PC-9 (cell line): Measurements from ENCODE around the gene POU4F1. TPM values are rescaled to one million over a fixed set of nuclear protein-coding genes. Genes with fewer than 3 reads are reported as not detected.
"Not testable (repeated sequence)": the region's sequence is repeated elsewhere in the genome, so short reads cannot be mapped to it uniquely, and the experiment has no call there.

ENCODE experiments used
- BruUV-seq: library from RNA; stranded (reverse); fragments of 400-500 nt; replicated peaks from 2 replicates; lab custom pipeline; 2021; lab: Mats Ljungman, UMichigan
- CTCF ChIA-PET: fragments of 300-600 bp; sonication (Branson Sonifier 250); formaldehyde crosslinking; loops from one replicate; lab custom pipeline; 2022; ENCODE audit warnings: antibody characterized with exemption; lab: Charles Lee
- POLR2A ChIA-PET: fragments of 300-600 bp; sonication (Branson Sonifier 250); formaldehyde crosslinking; loops from one replicate; lab custom pipeline; 2022; ENCODE audit warnings: antibody characterized with exemption; ENCODE audit not compliant: unreplicated experiment; lab: Charles Lee
- DNase-seq, 2 experiments: peaks; one replicate each; pipeline versions ENCODE4 v3.0.0 to v3.0.0-alpha.2; 2015 to 2022; ENCODE audit warnings: mixed read lengths in 1 of 2
- H2AFZ ChIP-seq: fragments of 200-600 bp; sonication (generic); 2 replicates; pipeline ENCODE4 v1.8.1; 2017; ENCODE audit warnings: antibody characterized with exemption
- H3F3A ChIP-seq: fragments of 200-600 bp; sonication (generic); 2 replicates; pipeline ENCODE4 v1.8.1; 2017; ENCODE audit warnings: antibody characterized with exemption, mild to moderate bottlenecking, low read depth; ENCODE audit not compliant: insufficient read depth
- H3K27ac ChIP-seq: fragments of 200-600 bp; sonication (generic); 2 replicates; pipeline ENCODE4 v1.6.1; 2016; ENCODE audit warnings: mixed run types
- H3K27me3 ChIP-seq: fragments of 200-600 bp; sonication (generic); 2 replicates; pipeline ENCODE4 v1.6.1; 2016; ENCODE audit warnings: low read depth, mixed run types; ENCODE audit not compliant: insufficient read depth
- H3K36me3 ChIP-seq: fragments of 200-600 bp; sonication (generic); 2 replicates; pipeline ENCODE4 v1.6.1; 2016; ENCODE audit warnings: low read depth, mixed run types
- H3K4me1 ChIP-seq: fragments of 200-600 bp; sonication (generic); replicated peaks from 2 replicates; pipeline ENCODE4 v1.6.1; 2016; ENCODE audit warnings: mixed run types; ENCODE audit not compliant: insufficient read depth
- H3K4me2 ChIP-seq: fragments of 200-600 bp; sonication (generic); 2 replicates; pipeline ENCODE4 v1.6.1; 2017; ENCODE audit warnings: mixed run types
- H3K4me3 ChIP-seq: fragments of 200-600 bp; sonication (generic); 2 replicates; pipeline ENCODE4 v1.6.1; 2016; ENCODE audit warnings: mixed run types
- H3K79me2 ChIP-seq: fragments of 200-600 bp; sonication (generic); 2 replicates; pipeline ENCODE4 v1.6.1; 2017; ENCODE audit warnings: low read depth, mixed run types
- H3K9me2 ChIP-seq: fragments of 200-600 bp; sonication (generic); 2 replicates; pipeline ENCODE4 v1.8.1; 2017; ENCODE audit warnings: mild to moderate bottlenecking; ENCODE audit not compliant: insufficient read depth
- H3K9me3 ChIP-seq: fragments of 200-600 bp; sonication (generic); 2 replicates; pipeline ENCODE4 v1.8.1; 2016; ENCODE audit warnings: low read depth; ENCODE audit not compliant: insufficient read depth
- H4K20me1 ChIP-seq: fragments of 200-600 bp; sonication (generic); 2 replicates; pipeline ENCODE4 v1.8.1; 2017; ENCODE audit not compliant: insufficient read depth
- EZH2 ChIP-seq: fragments of 200-600 bp; sonication (generic); IDR thresholded peaks from 2 replicates; pipeline ENCODE4 v1.8.0; 2017; ENCODE audit warnings: antibody characterized with exemption, low read depth
- intact Hi-C: fragments of 100-400 bp; cut with micrococcal nuclease; formaldehyde crosslinking; loops from one replicate; pipeline ENCODE4 v1.10.0; 2022; ENCODE audit not compliant: unreplicated experiment
- total RNA-seq: library from RNA; stranded (reverse); gene quantifications from 2 replicates; pipeline ENCODE4 v1.2.3, GENCODE V29; 2021
- TF ChIP-seq, protein P1 (sequence below): fragments of 200-600 bp; sonication (generic); conservative IDR thresholded peaks from 2 replicates; pipeline ENCODE4 v1.6.1; 2017; ENCODE audit warnings: mixed run types, antibody characterized with exemption, mild to moderate bottlenecking, moderate library complexity

The POU4F1 gene
- total RNA-seq, 1 experiment from 2014 or later, result not detected

DNA sequence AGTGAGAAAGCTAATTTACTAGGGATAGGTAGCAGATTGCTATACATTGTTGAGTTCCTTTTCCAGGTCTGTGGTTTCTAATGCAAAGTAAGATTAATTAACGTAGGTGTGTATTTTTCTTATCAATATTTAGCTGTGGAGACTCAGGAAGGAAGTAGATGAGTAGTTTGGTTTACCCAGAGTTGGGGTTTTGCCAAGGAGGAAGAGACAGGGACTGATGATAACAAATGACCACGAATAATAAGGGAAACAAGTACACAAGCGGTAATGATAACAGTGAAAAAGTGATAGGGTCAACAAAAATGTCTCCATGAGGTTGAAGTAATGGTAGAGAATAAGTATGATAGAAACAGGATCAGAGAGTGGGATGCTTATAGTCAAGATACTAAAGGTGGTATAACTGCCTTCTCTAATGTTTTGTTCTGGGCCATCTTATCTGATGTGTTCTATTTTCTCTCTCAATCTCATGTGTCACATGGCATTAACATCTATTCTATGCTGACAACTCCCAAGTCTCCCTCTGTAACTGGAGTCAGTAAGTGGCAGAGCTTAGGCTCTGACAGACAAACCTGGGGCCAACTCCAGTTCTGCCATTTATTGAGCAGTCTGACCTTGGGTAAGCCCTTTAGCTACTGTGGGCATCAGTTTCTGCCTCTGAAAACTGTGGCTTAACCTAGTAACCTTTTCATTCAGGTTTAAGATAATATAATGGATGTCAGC, 46.8 kb upstream of the POU4F1 start:
- BruUV-seq, result no TSS peak
- no peak for TF ChIP-seq EZH2
- TF ChIP-seq, protein P1, sequence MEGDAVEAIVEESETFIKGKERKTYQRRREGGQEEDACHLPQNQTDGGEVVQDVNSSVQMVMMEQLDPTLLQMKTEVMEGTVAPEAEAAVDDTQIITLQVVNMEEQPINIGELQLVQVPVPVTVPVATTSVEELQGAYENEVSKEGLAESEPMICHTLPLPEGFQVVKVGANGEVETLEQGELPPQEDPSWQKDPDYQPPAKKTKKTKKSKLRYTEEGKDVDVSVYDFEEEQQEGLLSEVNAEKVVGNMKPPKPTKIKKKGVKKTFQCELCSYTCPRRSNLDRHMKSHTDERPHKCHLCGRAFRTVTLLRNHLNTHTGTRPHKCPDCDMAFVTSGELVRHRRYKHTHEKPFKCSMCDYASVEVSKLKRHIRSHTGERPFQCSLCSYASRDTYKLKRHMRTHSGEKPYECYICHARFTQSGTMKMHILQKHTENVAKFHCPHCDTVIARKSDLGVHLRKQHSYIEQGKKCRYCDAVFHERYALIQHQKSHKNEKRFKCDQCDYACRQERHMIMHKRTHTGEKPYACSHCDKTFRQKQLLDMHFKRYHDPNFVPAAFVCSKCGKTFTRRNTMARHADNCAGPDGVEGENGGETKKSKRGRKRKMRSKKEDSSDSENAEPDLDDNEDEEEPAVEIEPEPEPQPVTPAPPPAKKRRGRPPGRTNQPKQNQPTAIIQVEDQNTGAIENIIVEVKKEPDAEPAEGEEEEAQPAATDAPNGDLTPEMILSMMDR, result no peak
- peaks cover 5% of the 10 kb centered on the region; the same call in 1 of the 2 replicates for H3K36me3 ChIP-seq
- H3K4me3 ChIP-seq, result no peak overlapping the region
- H3K27ac ChIP-seq, result no peak overlapping the region
- no peak overlapping the region for H3K4me2 ChIP-seq
- no peak for DNase-seq
- intact Hi-C loops, result no loop called here
- H3F3A ChIP-seq, result no peaks in the 10 kb centered on the region
- peaks cover 98% of the 10 kb centered on the region for H3K79me2 ChIP-seq
- H3K9me2 ChIP-seq, result no peaks in the 10 kb centered on the region
- no peaks in the 10 kb centered on the region for H3K27me3 ChIP-seq
- peaks cover 63% of the 10 kb centered on the region for H4K20me1 ChIP-seq
- H3K4me1 ChIP-seq, result no peaks in the 10 kb centered on the region
- ChIA-PET POLR2A (no interaction called here), CTCF (no interaction called here)
- H2AFZ ChIP-seq, result no peak overlapping the region
- no peaks in the 10 kb centered on the region for H3K9me3 ChIP-seq

DNA sequence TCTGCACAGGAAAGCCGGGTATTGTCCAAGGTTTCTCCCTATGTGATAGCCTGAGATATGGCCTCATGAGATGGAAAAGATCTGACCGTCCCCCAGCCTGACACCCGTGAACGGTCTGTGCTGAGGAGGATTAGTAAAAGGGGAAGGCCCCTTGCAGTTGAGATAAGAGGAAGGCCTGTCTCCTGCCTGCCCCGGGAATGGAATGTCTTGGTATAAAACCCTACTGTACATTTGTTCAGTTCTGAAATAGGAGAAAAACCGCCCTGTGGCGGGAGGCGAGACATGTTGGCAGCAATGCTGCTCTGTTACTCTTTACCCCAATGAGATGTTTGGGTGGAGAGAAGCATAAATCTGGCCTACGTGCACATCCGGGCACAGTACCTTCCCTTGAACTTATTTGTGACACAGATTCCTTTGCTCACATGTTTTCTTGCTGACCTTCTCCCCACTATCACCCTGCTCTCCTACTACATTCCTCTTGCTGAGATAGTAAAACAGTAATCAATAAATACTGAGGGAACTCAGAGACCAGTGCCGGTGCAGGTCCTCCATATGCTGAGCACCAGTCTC, 43.8 kb upstream of the POU4F1 start:
- H3K36me3 ChIP-seq, BruUV-seq, H2AFZ ChIP-seq, H3K4me1 ChIP-seq, intact Hi-C loops, H3K27me3 ChIP-seq, H3F3A ChIP-seq, POLR2A ChIA-PET, H3K9me3 ChIP-seq, H3K4me3 ChIP-seq, H3K27ac ChIP-seq, H3K4me2 ChIP-seq, DNase-seq, CTCF ChIA-PET, H3K9me2 ChIP-seq: not testable (repeated sequence)
- H3K79me2 ChIP-seq, result peaks cover 94% of the 10 kb centered on the region
- H4K20me1 ChIP-seq, result peaks cover 56% of the 10 kb centered on the region

DNA sequence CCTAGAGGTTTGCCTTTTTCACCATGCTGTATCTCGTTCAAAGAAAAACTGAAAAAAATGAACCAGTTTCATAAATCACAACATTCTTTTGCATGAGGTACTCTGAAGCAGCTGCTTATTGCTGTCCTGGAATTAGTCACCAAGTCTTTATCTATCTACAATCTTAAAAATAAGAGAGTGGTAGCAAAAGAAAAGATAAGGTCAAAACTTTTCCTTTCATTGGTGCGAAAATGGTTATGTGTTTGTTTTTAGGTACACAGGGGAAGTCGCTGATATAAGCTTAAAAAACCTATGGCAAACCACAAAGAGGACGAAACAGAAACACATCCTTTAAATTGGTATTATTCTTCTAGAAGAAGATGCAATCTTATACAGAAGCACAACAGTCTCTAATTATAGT, 34.9 kb upstream of the POU4F1 start:
- Histone ChIP-seq H3K4me1 (no peaks in the 10 kb centered on the region), H3K27me3 (no peaks in the 10 kb centered on the region), H3K4me3 (no peak overlapping the region), H3F3A (no peaks in the 10 kb centered on the region), H2AFZ (no peak overlapping the region), H3K79me2 (peaks cover 6% of the 10 kb centered on the region; the same call in 1 of the 2 replicates), H3K36me3 (peaks cover 29% of the 10 kb centered on the region), H3K9me2 (no peaks in the 10 kb centered on the region), H4K20me1 (no peaks in the 10 kb centered on the region; the same call in 1 of the 2 replicates), H3K27ac (no peak overlapping the region), H3K9me3 (no peaks in the 10 kb centered on the region; the same call in 1 of the 2 replicates), H3K4me2 (no peak overlapping the region)
- BruUV-seq, result no TSS peak
- TF ChIP-seq EZH2, result no peak
- TF ChIP-seq, protein P1, result no peak
- intact Hi-C loops, result no loop called here
- ChIA-PET POLR2A (no interaction called here), CTCF (no interaction called here)
- no peak for DNase-seq
